ENCODE measurements around the gene CAPN12. TPM values are rescaled to one million over a fixed set of nuclear protein-coding genes. Genes with fewer than 3 reads are reported as not detected.

CAPN12 gene
- total and polyA plus RNA-seq, 2 experiments from 2014 or later = 19.1 to 20.5 TPM

GRCh38 chr19:38714354-38714778 is 29.9 kb downstream of the CAPN12 start (continued):
- TF ChIP-seq CREB1 (CRISPR knock-in tag; IDR thresholded peaks at IDR 0.05; ENCODE audit: low read depth) = no peak
- TF ChIP-seq NANOG (IDR thresholded peaks at IDR 0.05; ENCODE audit: borderline replicate concordance) = no peak
- TF ChIP-seq ZNF114 (CRISPR knock-in tag; IDR thresholded peaks at IDR 0.05) = no peak
- TF ChIP-seq STAT1 (IDR thresholded peaks at IDR 0.05; ENCODE audit: unreplicated experiment) = no peak

GRCh38 chr19:38713865-38714264 is 30.4 kb downstream of the CAPN12 start:
- peaks cover 71% of the 10 kb centered on the region for H3K36me3 Mint-ChIP-seq (ENCODE audit: low read depth)
- no peak overlapping the region for H2AFZ ChIP-seq
- no peak for ATAC-seq

More at GRCh38 chr19:38713865-38714264, 30.4 kb downstream of the CAPN12 start:
- H3K4me1 Mint-ChIP-seq = 0 out of 3 replicates have a peak, but pooled peaks cover 2% of the 10 kb centered on the region
- Histone ChIP-seq H3K36me3 (ENCODE audit: insufficient read depth) (peaks cover 39% of the 10 kb centered on the region), H3K4me1 (ENCODE audit: insufficient read depth) (no peaks in the 10 kb centered on the region), H3K27ac (ENCODE audit: low read depth) (no peak overlapping the region), H3K79me2 (replicated peaks; ENCODE audit: insufficient read depth) (no peaks in the 10 kb centered on the region), H3K4me2 (no peak overlapping the region), H3F3A (replicated peaks; ENCODE audit: low read depth) (no peaks in the 10 kb centered on the region), H4K20me1 (replicated peaks; ENCODE audit: insufficient read depth) (no peaks in the 10 kb centered on the region; the same call in none of the 2 replicates), H3K27me3 (ENCODE audit: insufficient read depth) (no peaks in the 10 kb centered on the region), H3K9me2 (ENCODE audit: insufficient read depth) (no peaks in the 10 kb centered on the region), H3K4me3 (no peak overlapping the region)
- DNase-seq (ENCODE audit: low spot score) = no peak
- TF ChIP-seq JUNB (IDR thresholded peaks at IDR 0.05; ENCODE audit: unreplicated experiment) (no peak), ZNF114 (CRISPR knock-in tag; IDR thresholded peaks at IDR 0.05) (no peak), EZH2 (IDR thresholded peaks at IDR 0.05; ENCODE audit: low read depth, unreplicated experiment) (no peak), ETS1 (IDR thresholded peaks at IDR 0.05) (no peak), NANOG (IDR thresholded peaks at IDR 0.05; ENCODE audit: borderline replicate concordance) (no peak), CREB1 (CRISPR knock-in tag; IDR thresholded peaks at IDR 0.05; ENCODE audit: low read depth) (no peak)
- TF ChIP-seq, protein P1, sequence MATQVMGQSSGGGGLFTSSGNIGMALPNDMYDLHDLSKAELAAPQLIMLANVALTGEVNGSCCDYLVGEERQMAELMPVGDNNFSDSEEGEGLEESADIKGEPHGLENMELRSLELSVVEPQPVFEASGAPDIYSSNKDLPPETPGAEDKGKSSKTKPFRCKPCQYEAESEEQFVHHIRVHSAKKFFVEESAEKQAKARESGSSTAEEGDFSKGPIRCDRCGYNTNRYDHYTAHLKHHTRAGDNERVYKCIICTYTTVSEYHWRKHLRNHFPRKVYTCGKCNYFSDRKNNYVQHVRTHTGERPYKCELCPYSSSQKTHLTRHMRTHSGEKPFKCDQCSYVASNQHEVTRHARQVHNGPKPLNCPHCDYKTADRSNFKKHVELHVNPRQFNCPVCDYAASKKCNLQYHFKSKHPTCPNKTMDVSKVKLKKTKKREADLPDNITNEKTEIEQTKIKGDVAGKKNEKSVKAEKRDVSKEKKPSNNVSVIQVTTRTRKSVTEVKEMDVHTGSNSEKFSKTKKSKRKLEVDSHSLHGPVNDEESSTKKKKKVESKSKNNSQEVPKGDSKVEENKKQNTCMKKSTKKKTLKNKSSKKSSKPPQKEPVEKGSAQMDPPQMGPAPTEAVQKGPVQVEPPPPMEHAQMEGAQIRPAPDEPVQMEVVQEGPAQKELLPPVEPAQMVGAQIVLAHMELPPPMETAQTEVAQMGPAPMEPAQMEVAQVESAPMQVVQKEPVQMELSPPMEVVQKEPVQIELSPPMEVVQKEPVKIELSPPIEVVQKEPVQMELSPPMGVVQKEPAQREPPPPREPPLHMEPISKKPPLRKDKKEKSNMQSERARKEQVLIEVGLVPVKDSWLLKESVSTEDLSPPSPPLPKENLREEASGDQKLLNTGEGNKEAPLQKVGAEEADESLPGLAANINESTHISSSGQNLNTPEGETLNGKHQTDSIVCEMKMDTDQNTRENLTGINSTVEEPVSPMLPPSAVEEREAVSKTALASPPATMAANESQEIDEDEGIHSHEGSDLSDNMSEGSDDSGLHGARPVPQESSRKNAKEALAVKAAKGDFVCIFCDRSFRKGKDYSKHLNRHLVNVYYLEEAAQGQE (IDR thresholded peaks at IDR 0.05; ENCODE audit: unreplicated experiment) = no peak
- TF ChIP-seq, protein P2, sequence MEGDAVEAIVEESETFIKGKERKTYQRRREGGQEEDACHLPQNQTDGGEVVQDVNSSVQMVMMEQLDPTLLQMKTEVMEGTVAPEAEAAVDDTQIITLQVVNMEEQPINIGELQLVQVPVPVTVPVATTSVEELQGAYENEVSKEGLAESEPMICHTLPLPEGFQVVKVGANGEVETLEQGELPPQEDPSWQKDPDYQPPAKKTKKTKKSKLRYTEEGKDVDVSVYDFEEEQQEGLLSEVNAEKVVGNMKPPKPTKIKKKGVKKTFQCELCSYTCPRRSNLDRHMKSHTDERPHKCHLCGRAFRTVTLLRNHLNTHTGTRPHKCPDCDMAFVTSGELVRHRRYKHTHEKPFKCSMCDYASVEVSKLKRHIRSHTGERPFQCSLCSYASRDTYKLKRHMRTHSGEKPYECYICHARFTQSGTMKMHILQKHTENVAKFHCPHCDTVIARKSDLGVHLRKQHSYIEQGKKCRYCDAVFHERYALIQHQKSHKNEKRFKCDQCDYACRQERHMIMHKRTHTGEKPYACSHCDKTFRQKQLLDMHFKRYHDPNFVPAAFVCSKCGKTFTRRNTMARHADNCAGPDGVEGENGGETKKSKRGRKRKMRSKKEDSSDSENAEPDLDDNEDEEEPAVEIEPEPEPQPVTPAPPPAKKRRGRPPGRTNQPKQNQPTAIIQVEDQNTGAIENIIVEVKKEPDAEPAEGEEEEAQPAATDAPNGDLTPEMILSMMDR (conservative IDR thresholded peaks at IDR 0.05; ENCODE audit: low read depth in 2 of 2) = no peak
- no peak overlapping the region for H3K4me3 Mint-ChIP-seq
- no peaks in the 10 kb centered on the region; the same call in 2 of the 3 replicates for H3K9me3 Mint-ChIP-seq
- H3K27ac Mint-ChIP-seq = peak overlapping the region; percentile 49; the same call in 1 of the 2 replicates
- peaks cover 23% of the 10 kb centered on the region for H3K27me3 Mint-ChIP-seq (ENCODE audit: insufficient read depth, low read depth, poor library complexity)
